ENCODE data around the gene LARP6. TPM values are rescaled to one million over a fixed set of nuclear protein-coding genes. Genes with fewer than 3 reads are reported as not detected.

LARP6 gene
- total and polyA plus RNA-seq, 2 of the 13 experiments (the other 11 are each of a cell fraction or from before 2014, with no cell fraction given), result 2.9 to 8.2 TPM

DNA sequence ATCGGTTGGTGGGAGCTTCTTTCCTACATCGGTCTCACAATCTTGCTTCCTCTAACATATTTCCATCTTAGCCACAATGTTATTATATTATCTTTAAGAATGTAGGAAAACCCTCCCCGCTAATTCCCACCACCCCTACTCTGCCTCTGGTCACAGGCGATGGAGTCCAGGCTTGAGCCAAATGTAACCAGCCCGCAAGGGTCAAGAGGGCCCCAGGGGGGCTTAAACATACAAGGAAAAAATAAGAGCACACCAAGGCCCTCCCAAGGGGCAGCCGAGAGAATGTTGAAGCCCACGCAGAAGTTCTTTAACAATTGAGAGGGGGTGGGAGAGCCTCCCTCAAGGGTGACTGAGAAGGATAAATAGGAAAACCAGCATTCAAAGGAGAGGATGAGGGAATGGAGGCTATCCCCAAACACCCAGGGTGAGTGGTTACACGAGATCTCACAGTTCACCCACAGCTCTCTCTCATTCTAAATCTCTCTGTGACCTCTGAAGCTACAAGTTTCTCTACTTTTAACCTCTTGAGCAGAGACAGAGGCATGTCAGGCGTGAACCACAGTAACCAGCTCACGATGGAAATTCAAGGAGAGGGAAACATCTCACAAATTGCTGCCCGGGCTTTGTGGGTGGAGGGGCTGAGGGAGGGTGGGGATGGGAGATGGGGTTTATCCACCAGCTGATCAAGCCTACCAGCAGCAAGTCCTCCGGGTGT lies 59.2 kb downstream of the LARP6 start (continued):
- no peak for TF ChIP-seq SOX13 (IDR thresholded peaks at IDR 0.05)
- TF ChIP-seq SOX13 (CRISPR knock-in tag; conservative IDR thresholded peaks at IDR 0.05 in 1 of 2, IDR thresholded peaks at IDR 0.05 in 1 of 2), result no peak
- TF ChIP-seq CSRNP1 (CRISPR knock-in tag; IDR thresholded peaks at IDR 0.05), result no peak

DNA sequence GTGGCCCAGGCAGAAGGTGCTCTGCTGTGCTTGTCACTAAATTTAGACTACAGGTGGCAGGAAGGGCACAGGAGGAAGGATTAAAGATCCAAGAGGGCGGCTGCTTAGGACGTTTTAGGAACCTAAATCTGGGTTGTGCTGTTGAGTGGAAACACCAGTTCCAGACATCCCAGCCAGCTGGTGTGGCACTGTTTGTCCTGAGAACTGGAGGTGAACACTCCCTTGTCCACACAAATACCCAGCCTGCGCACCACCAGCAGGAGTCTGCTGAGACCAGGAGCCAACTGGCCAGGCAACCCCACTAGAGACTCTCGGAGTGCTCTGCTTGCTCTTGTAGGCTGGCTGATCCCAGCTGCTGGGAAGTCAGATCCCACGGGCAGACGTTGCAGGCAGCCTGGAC lies 60.3 kb downstream of the LARP6 start:
- DNase-seq (ENCODE audit: low spot score), result no peak
- Histone ChIP-seq H3K79me2 (ENCODE audit: insufficient read depth, low read length) (no peaks in the 10 kb centered on the region), H3K9ac (ENCODE audit: insufficient read depth, low read depth, low read length) (no peak overlapping the region), H2AFZ (ENCODE audit: low read length) (no peak overlapping the region), H3K4me1 (ENCODE audit: insufficient read depth, low read length) (peaks cover 32% of the 10 kb centered on the region), H3K4me2 (ENCODE audit: low read depth, low read length) (no peak overlapping the region), H3K27me3 (ENCODE audit: control insufficient read depth in 1 of 2, insufficient read depth in 2 of 2, low read length in 2 of 2) (no peaks in the 10 kb centered on the region), H3K36me3 (replicated peaks in 1 of 2; ENCODE audit: control insufficient read depth in 1 of 2, insufficient read depth in 2 of 2, low read length in 2 of 2) (no peaks in the 10 kb centered on the region), H3K4me3 (replicated peaks in 1 of 3; ENCODE audit: insufficient read depth in 1 of 3, low read depth in 2 of 3, low read length in 3 of 3) (no peak overlapping the region), H4K20me1 (ENCODE audit: insufficient read depth, low read length) (no peaks in the 10 kb centered on the region), H3K27ac (ENCODE audit: extremely low read length, insufficient read depth, low read length) (no peak overlapping the region), H3K9me3 (ENCODE audit: low read length) (no peaks in the 10 kb centered on the region)
- intact Hi-C loops (cut with micrococcal nuclease; ENCODE audit: unreplicated experiment), result no loop called here
- POLR2A ChIA-PET, result interaction anchor here (1.0 kb wide), 1 partner anchor 30 kb away, joined by 3 read pairs; the partner anchor contains the start of gene UACA
- FAIRE-seq, result no peak
- ATAC-seq, result no peak; the same call in 2 of the 3 replicates
- 46% methylated on average over 2 of the region's 6 CpGs for WGBS (ENCODE audit: low lambda C conversion rate)
- in situ Hi-C loops (cut with HindIII; ENCODE audit: extremely low pct_ligation_motif_present, low pct_unique_long_range_greater_than_20kb), result no loop called here
- CTCF ChIA-PET (ENCODE audit: low intra/inter-chr PET ratio, low total read pairs), result no interaction called here
- no TSS peak for BruUV-seq (replicated peaks)
- TF ChIP-seq ETV6 (CRISPR knock-in tag; conservative IDR thresholded peaks at IDR 0.05) (no peak), REPIN1 (CRISPR knock-in tag; IDR thresholded peaks at IDR 0.05; ENCODE audit: borderline replicate concordance, low read depth) (no peak), ZKSCAN1 (IDR thresholded peaks at IDR 0.05; ENCODE audit: low read length) (no peak), CERS6 (CRISPR knock-in tag; IDR thresholded peaks at IDR 0.05) (no peak), ZFP36L1 (CRISPR knock-in tag; IDR thresholded peaks at IDR 0.05) (no peak), ERF (CRISPR knock-in tag; IDR thresholded peaks at IDR 0.05) (no peak), ZFP90 (CRISPR knock-in tag; IDR thresholded peaks at IDR 0.05; ENCODE audit: borderline replicate concordance) (no peak), CSRNP1 (CRISPR knock-in tag; IDR thresholded peaks at IDR 0.05) (no peak), ATF1 (CRISPR knock-in tag; IDR thresholded peaks at IDR 0.05) (no peak), RERE (CRISPR knock-in tag; IDR thresholded peaks at IDR 0.05; ENCODE audit: low read depth) (no peak), KLF6 (CRISPR knock-in tag; IDR thresholded peaks at IDR 0.05) (no peak)
